K562 (cell line): ENCODE results near the gene ATP6V1G2. TPM values are rescaled to one million over a fixed set of nuclear protein-coding genes. Genes with fewer than 3 reads are reported as not detected.

ENCODE experiments used
- BRF2 ChIP-seq: IDR thresholded peaks from 3 replicates; pipeline ENCODE4 v1.6.1; 2011; ENCODE audit warnings: borderline replicate concordance, mild to moderate bottlenecking; ENCODE audit not compliant: insufficient read length, insufficient read depth
- EP300 ChIP-seq: IDR thresholded peaks from 2 replicates; pipeline ENCODE4 v1.6.1; 2012; ENCODE audit warnings: low read length, improper control_type of control experiment
- JUN ChIP-seq, 2 experiments: sonication (generic) in 1 of 2; formaldehyde crosslinking in 1 of 2; IDR thresholded peaks; 2 replicates each; pipeline versions ENCODE4 v1.6.1 to v1.8.0; 2012 to 2022; ENCODE audit warnings: borderline replicate concordance in 2 of 2, mild to moderate bottlenecking in 2 of 2, improper control_type of control experiment in 1 of 2, low read depth in 1 of 2, low read length in 1 of 2, missing genetic modification reagents in 1 of 2
- PHTF2 ChIP-seq: fragments of 250-450 bp; sonication (Bioruptor Pico); IDR thresholded peaks from 2 replicates; pipeline ENCODE4 v1.5.0; 2021; ENCODE audit warnings: mild to moderate bottlenecking
- POLR2AphosphoS5 ChIP-seq: IDR thresholded peaks from 2 replicates; pipeline ENCODE4 v1.6.1; 2011; ENCODE audit warnings: mild to moderate bottlenecking, low read depth, low read length, moderate library complexity; ENCODE audit not compliant: control insufficient read depth, insufficient read depth
- RAD51 ChIP-seq: fragments of 450-650 bp; IDR thresholded peaks from 2 replicates; pipeline ENCODE4 v1.7.1; 2016; ENCODE audit warnings: low read depth, mild to moderate bottlenecking, borderline replicate concordance
- RERE ChIP-seq: sonication (generic); formaldehyde crosslinking; IDR thresholded peaks from 2 replicates; pipeline ENCODE4 v1.8.0; 2023; ENCODE audit warnings: missing genetic modification reagents, mild to moderate bottlenecking, borderline replicate concordance
- RREB1 ChIP-seq: fragments of 250-450 bp; sonication (Bioruptor Pico); IDR thresholded peaks from 2 replicates; pipeline ENCODE4 v1.4.0; 2020
- STAT5A ChIP-seq: IDR thresholded peaks from 2 replicates; pipeline ENCODE4 v1.6.1; 2012; ENCODE audit warnings: low read length, inconsistent platforms, borderline replicate concordance
- SUPT5H ChIP-seq: fragments of 450-650 bp; IDR thresholded peaks from 2 replicates; pipeline ENCODE4 v1.6.1; 2016
- TSC22D4 ChIP-seq: fragments of 450-650 bp; IDR thresholded peaks from 2 replicates; pipeline ENCODE4 v1.6.1; 2016; ENCODE audit warnings: missing genetic modification characterization, missing biosample characterization, control low read depth
- ZBTB17 ChIP-seq: fragments of 450-650 bp; formaldehyde crosslinking; IDR thresholded peaks from 2 replicates; pipeline ENCODE4 v1.4.0; 2020; ENCODE audit warnings: mild to moderate bottlenecking
- ZNF589 ChIP-seq: fragments of 200-800 bp; sonication (Bioruptor generic); IDR thresholded peaks from 2 replicates; pipeline ENCODE4 v1.6.1; 2016; ENCODE audit warnings: low read depth, missing genetic modification characterization, missing compliant biosample characterization
- ZNF830 ChIP-seq: fragments of 250-450 bp; sonication (Bioruptor Pico); IDR thresholded peaks from 2 replicates; pipeline ENCODE4 v1.5.0; 2021; ENCODE audit warnings: mild to moderate bottlenecking
- polyA plus RNA-seq, 8 experiments: library from polyadenylated mRNA; depleted of rRNA in 4 of 8; stranded (reverse) in 5 of 8; unstranded in 3 of 8; fragments of >200 nt; fragmentation: Nextera tagmentation in 2 of 8; fragmentation: Illumina TruSeq in 1 of 8; extraction: Ambion mirVana in 2 of 8; extraction: Trizol in 1 of 8; gene quantifications; 2 replicates each; pipeline versions ENCODE4 v1.2.1 to v1.2.3, GENCODE V29; 2011 to 2014; ENCODE audit warnings: inconsistent platforms in 1 of 8, missing spikeins in 1 of 8
- total RNA-seq, 7 experiments: library from RNA; depleted of rRNA in 6 of 7; stranded (reverse); fragments of >200 nt in 6 of 7; fragmentation: Illumina TruSeq in 2 of 7; extraction: Trizol in 2 of 7; gene quantifications; 2 replicates each; pipeline versions ENCODE4 v1.2.1 to v1.2.3, GENCODE V29; 2011 to 2021; ENCODE audit warnings: low replicate concordance in 1 of 7

Gene ATP6V1G2
- total and polyA plus RNA-seq, 9 of the 15 experiments (the other 6 are each of a cell fraction or from before 2014, with no cell fraction given), result 0.14 to 1.5 (median 0.33) TPM

GRCh38 chr6:31546958-31547726 is 734 bp upstream of the ATP6V1G2 start, which contains the start of gene NFKBIL1 (continued):
- TF ChIP-seq RREB1 (0 out of 2 replicates have a peak, but pooled peaks have one; percentile 44), POLR2AphosphoS5 (peak; percentile 92), SUPT5H (peak; percentile 67), EP300 (peak; percentile 37; the same call in 1 of the 2 replicates), PHTF2 (CRISPR knock-in tag) (no peak), ZBTB17 (CRISPR knock-in tag) (peak; percentile 69; the same call in 1 of the 2 replicates), BRF2 (no peak), JUN (IDR thresholded peaks at IDR 0.05; ENCODE audit: borderline replicate concordance, low read depth, low read length) (peak; percentile 76; the same call in 1 of the 2 replicates), JUN (CRISPR knock-in tag; IDR thresholded peaks at IDR 0.05; ENCODE audit: borderline replicate concordance) (no peak), RERE (CRISPR knock-in tag) (no peak), ZNF830 (CRISPR knock-in tag) (no peak), ZNF589 (CRISPR knock-in tag) (no peak), RAD51 (no peak; the same call in 1 of the 2 replicates), TSC22D4 (no peak; the same call in 1 of the 2 replicates), STAT5A (no peak; the same call in 1 of the 2 replicates)
